DND-41 (cell line): ENCODE data around the gene FCGR1A.
"Not testable (repeated sequence)": the region's sequence is repeated elsewhere in the genome, so short reads cannot be mapped to it uniquely, and the experiment has no call there.

Source experiments
- ATAC-seq: fragments of 200-7000 bp; cut with Tn5 transposase; 3 replicates; pipeline ENCODE4 v1.9.1; 2021; ENCODE audit warnings: low read depth; ENCODE audit not compliant: insufficient read depth
- DNase-seq: peaks from one replicate; pipeline ENCODE4 v3.0.0-alpha.2; 2020
- H2AFZ ChIP-seq: 2 replicates; pipeline ENCODE4 v1.6.0; 2012; ENCODE audit warnings: low read depth, low read length
- H3K27ac ChIP-seq: 2 replicates; pipeline ENCODE4 v1.5.1; 2012; ENCODE audit warnings: low read length, inconsistent platforms
- H3K27me3 ChIP-seq: fragments of 200-600 bp; sonication (generic); 2 replicates; pipeline ENCODE4 v1.6.0; 2012; ENCODE audit warnings: low read length, mild to moderate bottlenecking, inconsistent platforms; ENCODE audit not compliant: insufficient read depth, poor library complexity
- H3K36me3 ChIP-seq: 2 replicates; pipeline ENCODE4 v1.5.1; 2012; ENCODE audit warnings: low read length, inconsistent platforms; ENCODE audit not compliant: insufficient read depth
- H3K4me1 ChIP-seq: 2 replicates; pipeline ENCODE4 v1.5.1; 2012; ENCODE audit warnings: mild to moderate bottlenecking, low read length; ENCODE audit not compliant: insufficient read depth
- H3K4me2 ChIP-seq: 2 replicates; pipeline ENCODE4 v1.6.0; 2012; ENCODE audit warnings: mild to moderate bottlenecking, moderate library complexity, low read length, inconsistent platforms; ENCODE audit not compliant: insufficient read depth
- H3K4me3 ChIP-seq, 2 experiments: fragments of 200-600 bp in 1 of 2; shearing (Covaris generic) in 1 of 2; 2 replicates each; pipeline ENCODE4 v1.5.1; 2012 to 2016; ENCODE audit warnings: inconsistent platforms in 2 of 2, low read length in 2 of 2, mild to moderate bottlenecking in 2 of 2, low read depth in 1 of 2, moderate library complexity in 1 of 2
- H3K79me2 ChIP-seq: 2 replicates; pipeline ENCODE4 v1.6.0; 2012; ENCODE audit warnings: low read length, inconsistent platforms; ENCODE audit not compliant: insufficient read depth
- H3K9ac ChIP-seq: 2 replicates; pipeline ENCODE4 v1.6.0; 2012; ENCODE audit warnings: low read depth, mild to moderate bottlenecking, inconsistent platforms, low read length, moderate library complexity
- H3K9me3 ChIP-seq: 2 replicates; pipeline ENCODE4 v1.5.1; 2012; ENCODE audit warnings: low read length, moderate library complexity, mild to moderate bottlenecking, inconsistent platforms; ENCODE audit not compliant: insufficient read depth, severe bottlenecking
- H4K20me1 ChIP-seq: 2 replicates; pipeline ENCODE4 v1.6.0; 2012; ENCODE audit warnings: low read length; ENCODE audit not compliant: insufficient read depth

The FCGR1A gene

DNA sequence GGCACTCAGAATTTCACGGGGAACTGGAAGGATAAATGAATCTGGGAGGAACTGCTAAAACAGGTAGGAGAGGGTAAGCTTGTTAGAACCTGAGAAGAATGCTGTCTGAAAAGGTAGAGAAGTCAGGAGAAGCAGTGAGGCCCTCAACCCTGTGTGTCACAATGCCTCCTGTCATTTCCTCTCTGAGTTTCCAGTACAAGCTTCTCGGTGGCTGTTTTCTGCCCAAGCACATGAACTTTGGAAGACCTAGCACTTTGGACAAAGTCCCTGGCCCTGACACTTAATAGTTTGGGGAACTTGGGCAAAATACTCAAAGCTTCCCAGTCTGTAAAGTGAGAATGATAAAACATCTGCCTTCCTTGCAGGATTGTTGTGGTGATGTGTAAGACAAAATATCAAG lies 44.1 kb downstream of the FCGR1A start:
- H3K4me1 ChIP-seq, H3K27me3 ChIP-seq, H3K9me3 ChIP-seq, H4K20me1 ChIP-seq, H3K27ac ChIP-seq, ATAC-seq, H3K9ac ChIP-seq, DNase-seq, H3K4me2 ChIP-seq, H3K79me2 ChIP-seq, H3K4me3 ChIP-seq, H3K36me3 ChIP-seq, H2AFZ ChIP-seq: not testable (repeated sequence)

DNA sequence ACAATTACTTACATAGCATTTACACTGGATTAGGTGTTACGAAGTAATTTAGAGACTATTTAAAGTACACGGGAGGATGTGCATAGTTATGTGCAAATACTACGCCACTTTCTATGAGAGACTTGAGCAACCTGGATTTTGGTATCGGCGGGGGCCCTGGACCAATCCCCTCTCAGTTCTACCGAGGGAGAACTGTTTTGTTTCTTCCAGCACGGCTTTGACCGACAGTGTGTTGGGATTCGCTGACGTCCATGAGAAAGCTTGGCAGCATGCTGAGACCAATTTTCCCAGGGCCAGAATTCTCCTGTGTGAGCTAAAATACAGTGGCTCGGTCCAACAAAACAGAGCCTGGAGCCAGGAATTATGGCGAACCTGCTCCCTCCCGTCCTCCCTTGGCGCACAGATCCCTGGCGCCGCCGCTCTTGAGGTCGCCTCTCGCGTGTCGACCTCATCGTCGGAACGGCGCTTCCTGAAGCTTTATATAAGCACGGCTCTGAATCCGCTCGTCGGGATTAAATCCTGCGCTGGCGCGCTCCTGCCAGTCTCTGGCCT lies 49.3 kb downstream of the FCGR1A start:
- H3K4me2 ChIP-seq, H3K36me3 ChIP-seq, H3K9me3 ChIP-seq, H3K27me3 ChIP-seq, H3K9ac ChIP-seq, H3K27ac ChIP-seq, H3K4me1 ChIP-seq, H4K20me1 ChIP-seq, H3K4me3 ChIP-seq, DNase-seq, H2AFZ ChIP-seq, H3K79me2 ChIP-seq: not testable (repeated sequence)
- ATAC-seq: peak; percentile 12; the same call in 1 of the 3 replicates

DNA sequence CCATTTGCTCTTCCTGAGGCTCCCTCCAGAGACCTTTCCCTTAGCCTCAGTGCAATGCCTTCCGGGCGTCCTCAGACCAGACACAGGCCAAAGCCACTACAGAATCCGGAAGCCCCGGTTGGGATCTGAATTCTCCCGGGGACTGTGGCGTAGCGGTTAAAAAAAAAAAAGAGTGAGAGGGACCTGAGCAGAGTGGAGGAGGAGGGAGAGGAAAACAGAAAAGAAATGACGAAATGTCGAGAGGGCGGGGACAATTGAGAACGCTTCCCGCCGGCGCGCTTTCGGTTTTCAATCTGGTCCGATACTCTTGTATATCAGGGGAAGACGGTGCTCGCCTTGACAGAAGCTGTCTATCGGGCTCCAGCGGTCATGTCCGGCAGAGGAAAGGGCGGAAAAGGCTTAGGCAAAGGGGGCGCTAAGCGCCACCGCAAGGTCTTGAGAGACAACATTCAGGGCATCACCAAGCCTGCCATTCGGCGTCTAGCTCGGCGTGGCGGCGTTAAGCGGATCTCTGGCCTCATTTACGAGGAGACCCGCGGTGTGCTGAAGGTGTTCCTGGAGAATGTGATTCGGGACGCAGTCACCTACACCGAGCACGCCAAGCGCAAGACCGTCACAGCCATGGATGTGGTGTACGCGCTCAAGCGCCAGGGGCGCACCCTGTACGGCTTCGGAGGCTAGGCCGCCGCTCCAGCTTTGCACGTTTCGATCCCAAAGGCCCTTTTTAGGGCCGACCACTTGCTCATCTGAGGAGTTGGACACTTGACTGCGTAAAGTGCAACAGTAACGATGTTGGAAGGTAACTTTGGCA lies 50.0 kb downstream of the FCGR1A start:
- not testable (repeated sequence) for H3K79me2 ChIP-seq, H3K27ac ChIP-seq, H3K36me3 ChIP-seq, H3K4me1 ChIP-seq, H3K4me2 ChIP-seq, H4K20me1 ChIP-seq, H3K9me3 ChIP-seq, H3K9ac ChIP-seq, DNase-seq, H3K27me3 ChIP-seq, H3K4me3 ChIP-seq, H2AFZ ChIP-seq
- peak; percentile 68 for ATAC-seq

DNA sequence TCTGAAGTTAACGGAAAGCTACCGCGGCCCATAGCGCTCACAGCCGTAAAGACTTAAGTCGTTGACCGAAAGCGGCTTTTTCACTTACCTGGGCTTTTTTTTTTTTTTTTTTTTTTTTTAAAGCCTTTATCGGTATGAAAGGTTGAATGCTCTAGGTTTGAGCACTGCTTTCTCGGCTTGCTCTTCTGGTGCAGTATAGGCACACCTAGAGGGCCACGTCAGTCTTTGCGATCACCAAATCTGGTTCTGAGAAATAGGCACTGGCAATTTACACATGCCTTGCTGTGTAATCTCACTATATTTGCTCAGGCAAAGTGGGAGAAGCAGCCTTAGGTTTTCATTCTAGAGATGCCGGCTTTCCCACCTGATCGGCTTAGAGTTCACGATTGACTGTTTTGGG lies 50.6 kb downstream of the FCGR1A start:
- not testable (repeated sequence) for H3K27ac ChIP-seq, H3K9ac ChIP-seq, DNase-seq, H3K9me3 ChIP-seq, H3K4me1 ChIP-seq, H3K79me2 ChIP-seq, H4K20me1 ChIP-seq, H3K36me3 ChIP-seq, H3K4me3 ChIP-seq, H2AFZ ChIP-seq, H3K4me2 ChIP-seq, H3K27me3 ChIP-seq
- ATAC-seq: peak; percentile 2; the same call in 2 of the 3 replicates

DNA sequence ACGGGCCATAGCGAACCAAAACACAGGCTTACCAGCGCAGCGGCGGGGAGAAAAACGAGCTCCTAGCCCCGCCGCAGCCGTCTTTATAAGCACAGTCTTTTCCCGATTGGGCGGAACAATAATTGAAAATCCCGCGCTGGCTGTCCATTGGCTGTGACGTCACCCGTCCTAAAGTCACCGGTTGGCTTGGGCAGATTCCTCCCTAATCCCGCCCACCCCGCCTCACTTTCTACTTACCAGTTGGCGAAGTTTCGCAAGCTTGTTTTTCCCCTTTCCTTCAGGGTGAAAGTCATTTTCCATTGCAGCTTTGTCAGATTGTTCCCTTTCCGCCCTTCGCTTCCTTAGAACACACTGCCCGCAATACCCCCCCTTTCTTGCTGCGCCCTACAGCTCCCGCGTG lies 58.7 kb downstream of the FCGR1A start:
- Histone ChIP-seq H3K4me1 (peaks cover 27% of the 10 kb centered on the region), H3K79me2 (peaks cover 29% of the 10 kb centered on the region), H4K20me1 (peaks cover 12% of the 10 kb centered on the region; the same call in 1 of the 2 replicates), H3K36me3 (peaks cover 14% of the 10 kb centered on the region)
- H3K27me3 ChIP-seq, H3K9ac ChIP-seq, H3K9me3 ChIP-seq, H3K27ac ChIP-seq, DNase-seq, H3K4me3 ChIP-seq, H2AFZ ChIP-seq, H3K4me2 ChIP-seq: not testable (repeated sequence)
- peak; percentile 34 for ATAC-seq
